GM10847 (cell line): Measurements from ENCODE around the gene HPCA.

ENCODE experiments used
- POLR2A ChIP-seq: IDR thresholded peaks from 2 replicates; pipeline ENCODE4 v1.6.1; 2011; ENCODE audit not compliant: insufficient read length; ENCODE audit errors: extremely low read depth

Gene HPCA

GRCh38 chr1:32892368-32893197 is 6.3 kb downstream of the HPCA start:
- TF ChIP-seq POLR2A: no peak

DNA sequence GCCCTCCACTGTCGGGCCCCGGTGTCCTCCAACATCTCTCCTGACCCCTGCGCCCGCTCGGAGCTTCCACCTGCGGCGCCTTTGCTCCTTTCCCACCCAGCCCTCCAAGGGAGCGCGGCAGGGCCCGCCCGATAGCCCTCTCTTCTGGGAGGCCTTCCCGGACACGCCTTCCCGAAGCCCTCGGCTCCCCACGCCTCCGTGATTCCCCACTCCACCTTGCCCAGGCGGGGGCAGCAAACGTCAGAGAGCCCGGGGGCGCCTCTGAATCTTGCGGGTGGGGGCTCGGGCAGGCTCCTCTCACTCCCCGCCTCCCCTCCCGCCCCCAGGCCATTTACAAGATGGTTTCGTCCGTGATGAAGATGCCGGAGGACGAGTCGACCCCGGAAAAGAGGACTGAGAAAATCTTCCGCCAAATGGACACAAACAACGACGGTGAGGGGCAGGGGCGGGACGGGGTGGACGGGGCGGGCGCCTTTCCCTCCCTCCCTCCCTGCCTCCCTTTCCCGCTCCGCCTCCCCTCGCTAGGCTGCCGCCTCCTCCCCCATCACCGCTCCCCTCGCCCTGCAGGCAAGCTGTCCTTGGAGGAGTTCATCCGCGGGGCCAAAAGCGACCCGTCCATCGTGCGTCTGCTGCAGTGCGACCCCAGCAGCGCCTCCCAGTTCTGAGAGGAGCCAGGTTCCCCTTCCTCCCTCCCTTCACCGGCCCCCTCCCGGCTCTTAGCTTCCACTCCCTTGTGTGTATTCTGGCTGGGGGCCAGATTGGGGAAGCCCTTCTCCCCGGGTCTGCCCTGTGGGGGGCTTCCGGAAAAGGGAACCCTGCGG is 7.1 kb downstream of the HPCA start:
- no peak for TF ChIP-seq POLR2A

GRCh38 chr1:32894019-32894600 is 7.8 kb downstream of the HPCA start:
- TF ChIP-seq POLR2A: no peak

GRCh38 chr1:32894681-32895080 is 8.4 kb downstream of the HPCA start:
- TF ChIP-seq POLR2A: no peak

GRCh38 chr1:32895325-32896215 is 9.3 kb downstream of the HPCA start:
- no peak for TF ChIP-seq POLR2A

DNA sequence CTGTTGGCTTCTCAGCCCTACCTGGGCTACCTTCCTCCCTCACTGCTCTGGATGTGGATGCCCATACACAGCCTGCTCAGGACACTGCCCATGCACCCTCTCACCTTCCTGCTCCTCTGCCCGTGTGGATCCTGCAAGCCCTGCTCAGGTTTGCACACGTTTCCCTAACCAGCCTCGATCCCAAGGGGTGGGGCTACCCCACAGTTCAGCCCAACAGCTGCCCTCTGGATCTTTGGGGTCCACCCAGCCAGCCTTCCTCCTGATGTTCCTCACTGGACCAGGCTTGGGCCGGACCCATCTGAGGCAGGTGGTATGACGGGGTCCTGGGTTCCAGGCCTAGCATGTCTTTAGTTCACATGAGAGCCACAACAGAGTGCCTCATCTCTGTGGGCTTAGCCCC is 10.2 kb downstream of the HPCA start:
- TF ChIP-seq POLR2A: no peak

DNA sequence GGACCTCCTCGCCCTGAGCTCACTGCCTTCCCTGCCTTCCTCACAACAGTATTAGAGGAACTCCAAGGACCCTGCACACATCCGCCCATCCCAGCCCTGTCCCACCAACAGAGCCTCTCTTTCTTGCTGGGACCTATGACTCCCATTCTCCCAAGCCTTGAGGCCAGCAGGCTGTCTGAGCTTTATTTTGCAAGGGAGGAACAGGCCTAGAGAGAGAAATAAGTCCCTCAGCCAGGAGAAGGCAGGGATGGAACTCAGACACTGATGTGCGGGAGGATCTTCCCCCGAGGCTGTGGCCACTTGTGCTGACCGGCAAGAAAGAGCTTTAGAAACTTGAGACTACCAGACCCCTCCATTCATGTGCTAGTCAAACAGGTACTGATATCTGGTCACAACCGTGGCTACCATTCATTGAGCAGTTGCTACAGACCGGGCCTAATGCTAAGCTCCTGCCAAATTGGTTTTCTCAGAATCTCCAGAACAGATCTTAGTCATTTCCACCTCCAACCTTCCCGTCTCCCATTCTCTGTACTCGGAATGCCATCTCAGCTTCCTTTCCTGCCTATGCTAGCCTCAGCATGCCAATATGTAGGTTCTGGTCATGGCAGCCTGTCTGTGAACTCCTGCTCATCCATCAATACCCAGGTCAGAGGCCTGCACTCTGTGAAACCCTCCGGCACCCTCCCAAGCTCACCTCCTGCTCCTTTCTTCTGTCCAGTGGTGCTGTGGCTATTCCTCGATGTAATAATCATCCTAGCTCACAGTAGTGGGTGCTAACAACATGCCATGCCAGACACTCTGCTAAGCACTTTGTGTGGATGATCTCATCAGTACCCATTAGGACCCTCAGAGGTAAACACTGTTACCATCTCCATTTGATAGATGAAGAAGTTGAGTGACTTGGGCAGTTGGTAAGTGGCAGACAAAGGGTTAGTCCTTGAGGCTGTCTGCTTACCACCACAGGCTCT is 11.1 kb downstream of the HPCA start:
- TF ChIP-seq POLR2A: no peak

GRCh38 chr1:32898056-32898455 is 11.8 kb downstream of the HPCA start:
- TF ChIP-seq POLR2A: no peak

DNA sequence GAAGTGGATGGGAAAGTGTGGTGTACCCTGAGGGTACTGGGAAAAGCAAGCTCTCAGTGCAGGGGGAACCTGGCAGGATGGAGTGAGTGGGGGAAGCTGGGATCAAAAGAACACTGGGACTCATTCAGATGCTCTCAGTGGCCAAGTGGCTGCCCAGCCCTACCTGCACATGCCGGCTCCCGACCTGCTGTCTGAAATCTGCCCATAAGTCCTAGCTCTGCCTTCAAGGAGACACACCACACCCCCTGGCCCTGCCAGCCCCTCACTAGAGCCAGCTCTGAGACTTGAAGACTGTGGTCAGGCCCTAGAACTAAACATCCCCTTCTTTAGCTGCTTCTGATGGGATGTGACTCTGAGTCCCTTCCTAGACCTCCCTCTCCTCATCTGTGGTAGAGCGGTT is 12.7 kb downstream of the HPCA start:
- no peak for TF ChIP-seq POLR2A

DNA sequence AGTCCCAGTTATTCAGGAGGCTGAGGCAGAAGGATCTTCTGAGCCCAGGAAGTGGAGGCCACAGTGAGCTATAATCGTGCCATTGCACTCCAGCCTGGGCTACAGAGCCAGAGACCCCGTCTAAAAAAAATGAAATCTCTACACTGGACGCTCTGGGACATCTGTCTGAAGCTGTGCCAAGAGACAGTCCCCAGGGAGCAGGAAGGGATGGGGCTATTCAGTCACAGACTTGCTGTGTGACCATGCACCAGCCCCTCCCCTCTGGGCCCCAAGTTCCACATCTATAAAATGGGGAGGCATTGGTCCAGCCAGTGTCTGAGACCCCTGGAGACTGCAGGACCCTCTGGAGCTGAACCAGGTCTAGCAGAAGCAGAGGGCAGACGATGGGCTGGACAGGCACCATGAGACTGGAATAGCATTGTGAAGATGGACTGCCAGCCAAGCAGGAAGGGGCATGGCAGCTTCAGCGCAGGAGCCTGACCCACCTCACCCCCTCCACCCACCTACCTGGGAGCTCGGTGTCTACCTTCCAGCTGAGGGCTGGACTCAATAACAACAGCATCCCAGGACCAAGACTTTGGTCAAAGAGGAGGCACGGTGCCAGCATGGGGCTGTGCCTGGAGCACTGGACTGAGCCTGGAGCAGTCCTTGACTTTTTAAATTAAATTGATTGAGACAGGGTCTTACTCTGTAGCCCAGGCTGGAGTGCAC is 13.4 kb downstream of the HPCA start:
- no peak for TF ChIP-seq POLR2A

- no peak for TF ChIP-seq POLR2A
These were observed 14.2 kb downstream of the HPCA start for GRCh38 chr1:32900371-32900955.

- no peak for TF ChIP-seq POLR2A
These were observed 14.9 kb downstream of the HPCA start, which contains the start of gene TMEM54 for GRCh38 chr1:32900956-32901822. TMEM54 (minus strand) TSS chr1:32901389; CDS start chr1:32901238, 151 bp downstream.
